Gastroesophageal sphincter (tissue), 4 donors: Measurements from ENCODE around the gene PROCA1. TPM values are rescaled to one million over a fixed set of nuclear protein-coding genes. Genes with fewer than 3 reads are reported as not detected.

ENCODE experiments used
- ATAC-seq: fragments of 150-250 bp; one replicate; pipeline ENCODE4 v1.9.1; 2016; ENCODE audit warnings: mild to moderate bottlenecking, moderate library complexity
- H3K27ac ChIP-seq, 4 donors: fragments of 200-600 bp; sonication (generic) in 3 of 4; 1 replicate in 3 of 4; 2 replicates in 1 of 4; pipeline ENCODE4 v1.5.1; 2016 to 2019
- H3K27me3 ChIP-seq: fragments of 200-600 bp; sonication (generic); one replicate; pipeline ENCODE4 v1.5.1; 2019
- H3K36me3 ChIP-seq, 2 donors: fragments of 200-600 bp; sonication (generic); one replicate each; pipeline ENCODE4 v1.5.1; 2019; ENCODE audit warnings: control low read depth in 1 of 2
- H3K4me1 ChIP-seq, 3 donors: fragments of 200-600 bp; sonication (generic); 1 replicate in 2 of 3; 2 replicates in 1 of 3; pipeline ENCODE4 v1.5.1; 2016 to 2019; ENCODE audit warnings: control low read depth in 2 of 3
- H3K4me3 ChIP-seq, 2 donors: fragments of 200-600 bp; sonication (generic); one replicate each; pipeline ENCODE4 v1.5.1; 2019; ENCODE audit warnings: mild to moderate bottlenecking in 1 of 2, moderate library complexity in 1 of 2
- H3K9me3 ChIP-seq, 3 donors: fragments of 200-600 bp; sonication (generic); one replicate each; pipeline ENCODE4 v1.5.1; 2017 to 2019; ENCODE audit warnings: control low read depth in 2 of 3
- EP300 ChIP-seq: sonication (generic); formaldehyde crosslinking; IDR thresholded peaks from one replicate; pipeline ENCODE4 v1.6.1; 2017; ENCODE audit warnings: antibody characterized with exemption, mild to moderate bottlenecking
- POLR2A ChIP-seq, 2 donors: fragments of 450-650 bp; IDR thresholded peaks; one replicate each; pipeline ENCODE4 v1.6.1; 2017; ENCODE audit warnings: antibody characterized with exemption in 2 of 2, mild to moderate bottlenecking in 2 of 2, moderate library complexity in 1 of 2
- POLR2AphosphoS5 ChIP-seq: sonication (generic); formaldehyde crosslinking; IDR thresholded peaks from one replicate; pipeline ENCODE4 v1.6.1; 2017; ENCODE audit warnings: antibody characterized with exemption
- WGBS, 2 donors: methylation state at CpG; one replicate each; pipeline ENCODE4 v1.1.5; 2018; ENCODE audit warnings: low coverage in 1 of 2; 5-methylcytosine and 5-hydroxymethylcytosine counted together
- total RNA-seq, 4 donors: library from RNA; depleted of rRNA; stranded (reverse); fragments of >200 nt; gene quantifications; one replicate each; pipeline ENCODE4 v1.1.0, GENCODE V29; 2016
- TF ChIP-seq, protein P1 (sequence below), 4 experiments: fragments of 200-600 bp in 2 of 4; fragments of 450-650 bp in 2 of 4; sonication (generic) in 1 of 4; IDR thresholded peaks; one replicate each; pipeline ENCODE4 v1.5.1; 2017 to 2019; ENCODE audit warnings: antibody characterized with exemption in 4 of 4, mild to moderate bottlenecking in 2 of 4, moderate library complexity in 2 of 4

Gene PROCA1
- total RNA-seq, 4 donors from 2014 or later: 0.40 to 1.9 (median 1.1) TPM; not detected in 1

DNA sequence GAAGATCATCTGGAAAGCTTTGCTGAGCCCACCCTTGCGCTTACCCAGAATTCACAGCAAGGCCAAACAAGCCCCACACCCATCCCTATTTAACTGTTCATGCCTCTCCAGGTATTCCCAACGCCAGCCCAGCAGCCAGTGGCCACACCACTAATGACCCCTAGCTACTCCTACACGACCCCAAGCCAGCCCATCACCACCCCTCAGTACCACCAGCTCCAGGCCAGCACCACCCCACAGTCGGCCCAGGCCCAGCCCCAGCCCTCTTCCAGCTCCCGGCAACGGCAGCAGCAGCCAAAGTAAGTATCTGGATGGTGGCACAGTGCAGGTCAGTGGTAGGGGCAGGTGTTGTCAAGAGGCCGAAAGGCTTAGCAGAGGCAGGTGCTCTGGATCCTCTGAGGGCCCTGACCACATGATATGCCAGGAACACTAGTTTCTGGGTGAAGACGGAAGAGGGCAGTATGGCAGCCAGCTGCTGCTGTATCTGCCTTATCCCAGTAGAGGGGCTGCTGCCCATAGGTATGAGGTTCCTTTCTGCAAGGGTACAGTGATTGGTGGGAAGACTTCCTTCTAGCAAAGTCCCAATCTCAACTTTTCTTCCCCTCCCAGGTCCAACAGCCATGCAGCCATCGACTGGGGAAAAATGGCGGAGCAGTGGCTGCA is 10.7 kb downstream of the PROCA1 start:
- Histone ChIP-seq H3K36me3 (peaks cover 0 to 97% of the 10 kb centered on the region in 2 donors), H3K4me3 (no peak overlapping the region), H3K9me3 (no peaks in the 10 kb centered on the region), H3K4me1 (no peaks in the 10 kb centered on the region), H3K27ac (no peak overlapping the region), H3K27me3 (no peaks in the 10 kb centered on the region)
- ATAC-seq: no peak
- WGBS, 2 donors: 80 to 96% methylated on average over 4 of the region's 10 CpGs
- TF ChIP-seq, protein P1, sequence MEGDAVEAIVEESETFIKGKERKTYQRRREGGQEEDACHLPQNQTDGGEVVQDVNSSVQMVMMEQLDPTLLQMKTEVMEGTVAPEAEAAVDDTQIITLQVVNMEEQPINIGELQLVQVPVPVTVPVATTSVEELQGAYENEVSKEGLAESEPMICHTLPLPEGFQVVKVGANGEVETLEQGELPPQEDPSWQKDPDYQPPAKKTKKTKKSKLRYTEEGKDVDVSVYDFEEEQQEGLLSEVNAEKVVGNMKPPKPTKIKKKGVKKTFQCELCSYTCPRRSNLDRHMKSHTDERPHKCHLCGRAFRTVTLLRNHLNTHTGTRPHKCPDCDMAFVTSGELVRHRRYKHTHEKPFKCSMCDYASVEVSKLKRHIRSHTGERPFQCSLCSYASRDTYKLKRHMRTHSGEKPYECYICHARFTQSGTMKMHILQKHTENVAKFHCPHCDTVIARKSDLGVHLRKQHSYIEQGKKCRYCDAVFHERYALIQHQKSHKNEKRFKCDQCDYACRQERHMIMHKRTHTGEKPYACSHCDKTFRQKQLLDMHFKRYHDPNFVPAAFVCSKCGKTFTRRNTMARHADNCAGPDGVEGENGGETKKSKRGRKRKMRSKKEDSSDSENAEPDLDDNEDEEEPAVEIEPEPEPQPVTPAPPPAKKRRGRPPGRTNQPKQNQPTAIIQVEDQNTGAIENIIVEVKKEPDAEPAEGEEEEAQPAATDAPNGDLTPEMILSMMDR (IDR thresholded peaks at IDR 0.05): no peak
- no peak for TF ChIP-seq POLR2A (IDR thresholded peaks at IDR 0.05)
- no peak for TF ChIP-seq EP300
- TF ChIP-seq POLR2AphosphoS5: no peak

DNA sequence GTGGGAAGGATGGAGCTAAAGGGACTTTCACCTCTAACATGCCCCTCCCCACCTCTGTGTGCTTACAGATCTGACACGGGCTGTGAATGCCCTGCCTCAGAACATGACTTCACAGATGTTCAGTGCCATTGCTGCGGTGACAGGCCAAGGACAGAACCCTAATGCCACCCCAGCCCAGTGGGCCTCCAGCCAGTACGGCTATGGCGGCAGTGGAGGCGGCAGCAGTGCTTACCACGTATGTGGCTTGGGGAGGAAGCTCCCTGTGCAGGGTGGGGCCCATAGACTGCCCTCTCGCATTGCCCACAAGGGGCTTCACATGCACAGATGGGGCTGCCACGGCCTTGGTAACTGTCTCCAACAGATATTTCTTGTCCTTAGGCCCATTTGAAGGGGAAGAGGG is 11.4 kb downstream of the PROCA1 start:
- ATAC-seq: no peak
- H3K27ac ChIP-seq: no peak overlapping the region
- no peak overlapping the region for H3K4me3 ChIP-seq
- H3K4me1 ChIP-seq: no peaks in the 10 kb centered on the region
- no peaks in the 10 kb centered on the region for H3K27me3 ChIP-seq
- H3K9me3 ChIP-seq: no peaks in the 10 kb centered on the region
- 70% methylated on average over 5 of the region's 8 CpGs; no CpG with 5 or more reads in 1 of the 2 donors for WGBS, 2 donors
- TF ChIP-seq POLR2A (IDR thresholded peaks at IDR 0.05) (no peak), POLR2AphosphoS5 (no peak), EP300 (no peak)
- TF ChIP-seq, protein P1 (IDR thresholded peaks at IDR 0.05): no peak
- H3K36me3 ChIP-seq: peaks cover 0 to 100% of the 10 kb centered on the region in 2 donors

DNA sequence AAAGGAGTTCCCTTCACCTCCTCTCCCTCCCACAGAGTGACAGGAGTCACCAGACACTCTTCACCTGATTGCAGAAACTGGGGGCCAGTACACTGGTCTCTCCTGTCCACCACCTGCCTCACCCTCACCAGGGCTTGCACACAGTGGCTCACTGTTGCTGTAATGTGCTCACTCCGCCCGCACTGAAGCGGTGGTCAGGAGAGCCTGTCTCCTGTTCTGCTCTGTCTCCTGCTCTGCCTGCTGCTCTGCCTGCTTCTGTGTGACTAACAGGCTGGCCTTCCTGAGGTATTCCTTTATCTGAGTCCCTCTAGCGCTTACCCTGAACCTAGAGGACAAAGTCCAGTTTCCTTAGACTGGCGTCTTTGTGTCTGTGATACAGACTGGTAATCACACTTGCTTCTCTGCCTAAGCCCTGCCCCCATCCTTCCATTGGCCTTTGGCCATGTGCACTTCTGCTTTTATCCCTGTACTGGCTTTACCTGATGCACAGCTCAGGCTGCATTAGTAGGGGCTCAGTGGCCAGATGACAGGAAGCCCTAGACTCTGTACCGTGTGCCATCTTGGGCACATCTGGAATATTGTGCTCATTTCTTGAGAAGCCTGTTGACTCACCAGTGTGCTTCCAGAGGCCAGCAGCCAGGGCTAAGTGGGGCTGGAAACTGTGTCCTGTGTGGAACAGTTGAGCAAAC is 13.3 kb downstream of the PROCA1 start:
- no peak overlapping the region for H3K27ac ChIP-seq
- no peak for TF ChIP-seq POLR2AphosphoS5
- no peak for TF ChIP-seq POLR2A (IDR thresholded peaks at IDR 0.05)
- TF ChIP-seq, protein P1 (IDR thresholded peaks at IDR 0.05): no peak
- TF ChIP-seq EP300: no peak
- no peak overlapping the region for H3K4me3 ChIP-seq
- WGBS, 2 donors: 90 to 92% methylated on average over 5 to 6 of the region's 6 CpGs
- H3K36me3 ChIP-seq: peaks cover 0 to 100% of the 10 kb centered on the region in 2 donors
- no peaks in the 10 kb centered on the region for H3K4me1 ChIP-seq
- ATAC-seq: no peak
- no peaks in the 10 kb centered on the region for H3K9me3 ChIP-seq
- no peaks in the 10 kb centered on the region for H3K27me3 ChIP-seq

DNA sequence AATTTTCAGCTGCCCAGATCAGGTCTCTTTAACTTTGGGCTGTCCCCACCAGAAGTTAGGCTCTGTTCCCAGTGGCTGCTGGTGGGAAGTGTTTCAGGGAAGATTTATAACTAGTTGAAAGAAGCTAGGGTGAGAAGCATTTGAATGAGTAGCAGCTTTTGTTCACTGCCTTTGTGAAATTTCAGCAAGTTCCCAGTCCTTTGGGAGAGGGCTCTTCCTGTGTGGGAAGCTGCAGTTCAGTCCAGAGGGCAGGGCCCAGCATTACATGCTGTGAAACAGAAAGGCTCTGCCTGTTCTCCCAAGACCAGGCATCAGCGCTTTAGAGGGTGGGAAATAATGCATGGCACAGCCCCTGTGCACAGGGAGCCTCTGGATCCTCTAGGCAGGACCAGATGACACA is 17.8 kb downstream of the PROCA1 start:
- 100% methylated on average over 1 of the region's 1 CpG for WGBS, 2 donors
- TF ChIP-seq, protein P1 (IDR thresholded peaks at IDR 0.05): no peak
- TF ChIP-seq POLR2A (IDR thresholded peaks at IDR 0.05) (no peak), POLR2AphosphoS5 (no peak), EP300 (no peak)
- no peak for ATAC-seq
- Histone ChIP-seq H3K36me3 (peaks cover 9 to 100% of the 10 kb centered on the region in 2 donors), H3K27me3 (no peaks in the 10 kb centered on the region), H3K9me3 (no peaks in the 10 kb centered on the region), H3K4me1 (no peaks in the 10 kb centered on the region), H3K4me3 (no peak overlapping the region), H3K27ac (no peak overlapping the region)

DNA sequence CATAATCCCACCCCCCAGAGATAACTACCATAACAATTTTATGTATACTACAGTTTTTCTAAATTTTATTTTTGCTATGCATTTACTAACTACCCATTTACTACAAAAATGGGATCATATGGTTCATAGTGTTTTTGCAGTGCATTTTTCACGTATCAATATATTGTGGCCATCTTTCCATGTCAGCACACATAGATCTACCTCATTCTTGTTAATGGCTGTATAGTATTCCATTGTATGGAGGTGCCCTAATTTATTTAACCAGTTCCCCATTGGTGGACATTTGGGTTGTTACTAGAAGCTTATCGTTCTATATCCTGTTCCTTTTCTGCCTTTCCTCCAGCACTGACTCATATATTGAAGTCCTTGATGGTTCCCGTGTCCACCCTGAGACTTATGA is 22.7 kb downstream of the PROCA1 start:
- 93 to 100% methylated on average over 2 to 3 of the region's 3 CpGs for WGBS, 2 donors
- Histone ChIP-seq H3K27ac (no peak overlapping the region), H3K4me3 (no peak overlapping the region), H3K27me3 (no peaks in the 10 kb centered on the region), H3K36me3 (peaks cover 9 to 100% of the 10 kb centered on the region in 2 donors), H3K9me3 (no peaks in the 10 kb centered on the region), H3K4me1 (no peaks in the 10 kb centered on the region)
- TF ChIP-seq EP300 (no peak), POLR2A (IDR thresholded peaks at IDR 0.05) (no peak), POLR2AphosphoS5 (no peak)
- TF ChIP-seq, protein P1 (IDR thresholded peaks at IDR 0.05): no peak
- ATAC-seq: no peak
